NT2/D1 (cell line): ENCODE measurements around the gene SNTG2.

ENCODE experiments used
- YY1 ChIP-seq: IDR thresholded peaks from 2 replicates; pipeline ENCODE4 v1.6.1; 2011; ENCODE audit not compliant: insufficient read length, insufficient read depth
- ZNF274 ChIP-seq: IDR thresholded peaks from 2 replicates; pipeline ENCODE4 v1.6.1; 2011; ENCODE audit warnings: mild to moderate bottlenecking, low read depth, low read length

GRCh38 chr2:1032030-1032429, 81.4 kb downstream of the SNTG2 start:
- TF ChIP-seq ZNF274: no peak
- no peak for TF ChIP-seq YY1
